GM23338 (cell line): ENCODE data around the gene ZNF516. TPM values are rescaled to one million over a fixed set of nuclear protein-coding genes. Genes with fewer than 3 reads are reported as not detected.
A peak's percentile ranks its signal among the peaks of the same experiment; 100 is the strongest.

Experiments
- ATAC-seq: fragments of 200-7000 bp; cut with Tn5 transposase; 3 replicates; pipeline ENCODE4 v1.9.1; 2020
- DNase-seq: peaks from one replicate; pipeline ENCODE4 v3.0.0-alpha.2; 2015; ENCODE audit warnings: low spot score
- H2AFZ ChIP-seq: fragments of 200-600 bp; sonication (generic); 2 replicates; pipeline ENCODE4 v1.8.0; 2016; ENCODE audit warnings: antibody characterized with exemption, mild to moderate bottlenecking, moderate library complexity
- H3F3A ChIP-seq: fragments of 200-600 bp; sonication (generic); replicated peaks from 2 replicates; pipeline ENCODE4 v1.8.0; 2017; ENCODE audit warnings: antibody characterized with exemption, mixed run types, low read depth
- H3K27ac ChIP-seq: fragments of 200-600 bp; sonication (generic); 2 replicates; pipeline ENCODE4 v1.6.1; 2016; ENCODE audit warnings: low read depth
- H3K27me3 ChIP-seq: fragments of 200-600 bp; sonication (generic); 2 replicates; pipeline ENCODE4 v1.8.0; 2016; ENCODE audit warnings: mild to moderate bottlenecking, mixed run types, moderate library complexity; ENCODE audit not compliant: insufficient read depth
- H3K36me3 ChIP-seq: fragments of 200-600 bp; sonication (generic); 2 replicates; pipeline ENCODE4 v1.8.0; 2016; ENCODE audit warnings: mild to moderate bottlenecking; ENCODE audit not compliant: insufficient read depth
- H3K4me1 ChIP-seq: fragments of 200-600 bp; sonication (generic); 2 replicates; pipeline ENCODE4 v1.8.0; 2016; ENCODE audit warnings: mild to moderate bottlenecking, moderate library complexity; ENCODE audit not compliant: insufficient read depth
- H3K4me2 ChIP-seq: fragments of 200-600 bp; sonication (generic); 2 replicates; pipeline ENCODE4 v1.7.1; 2017; ENCODE audit warnings: mixed run types
- H3K4me3 ChIP-seq: fragments of 200-600 bp; sonication (generic); 2 replicates; pipeline ENCODE4 v1.6.1; 2016; ENCODE audit warnings: mixed run types
- H3K79me2 ChIP-seq: fragments of 200-600 bp; sonication (generic); replicated peaks from 2 replicates; pipeline ENCODE4 v1.8.0; 2017; ENCODE audit warnings: mild to moderate bottlenecking; ENCODE audit not compliant: insufficient read depth
- H3K9me2 ChIP-seq: fragments of 200-600 bp; sonication (generic); 2 replicates; pipeline ENCODE4 v1.8.0; 2017; ENCODE audit not compliant: insufficient read depth
- H4K20me1 ChIP-seq: fragments of 200-600 bp; sonication (generic); replicated peaks from 2 replicates; pipeline ENCODE4 v1.8.0; 2017; ENCODE audit warnings: mild to moderate bottlenecking; ENCODE audit not compliant: insufficient read depth
- H3K27ac Mint-ChIP-seq: 2 replicates; pipeline ENCODE4 v1.8.0; 2020; ENCODE audit warnings: inconsistent platforms, mild to moderate bottlenecking, moderate library complexity, mixed read lengths
- H3K27me3 Mint-ChIP-seq: 3 replicates; pipeline ENCODE4 v1.8.0; 2022; ENCODE audit warnings: low read depth, mild to moderate bottlenecking, moderate library complexity, mixed read lengths, inconsistent platforms; ENCODE audit not compliant: insufficient read depth, poor library complexity
- H3K36me3 Mint-ChIP-seq: 3 replicates; pipeline ENCODE4 v1.8.0; 2021; ENCODE audit warnings: low read depth, mild to moderate bottlenecking, inconsistent platforms, moderate library complexity, mixed read lengths
- H3K4me1 Mint-ChIP-seq: 3 replicates; pipeline ENCODE4 v1.8.0; 2020; ENCODE audit warnings: mild to moderate bottlenecking, inconsistent platforms, mixed read lengths
- H3K4me3 Mint-ChIP-seq: 3 replicates; pipeline ENCODE4 v1.8.0; 2021; ENCODE audit warnings: moderate library complexity, mild to moderate bottlenecking, inconsistent platforms, mixed read lengths
- H3K9me3 Mint-ChIP-seq: 3 replicates; pipeline ENCODE4 v1.8.0; 2020; ENCODE audit warnings: moderate library complexity, mild to moderate bottlenecking, inconsistent platforms, mixed read lengths
- CREB1 ChIP-seq: fragments of 250-450 bp; sonication (Bioruptor Pico); IDR thresholded peaks from 2 replicates; pipeline ENCODE4 v1.5.0; 2020; ENCODE audit warnings: low read depth, mild to moderate bottlenecking, moderate library complexity
- EZH2 ChIP-seq: fragments of 200-600 bp; sonication (generic); IDR thresholded peaks from one replicate; pipeline ENCODE4 v1.8.0; 2017; ENCODE audit warnings: antibody characterized with exemption, mild to moderate bottlenecking, low read depth; ENCODE audit not compliant: unreplicated experiment
- EZH2phosphoT487 ChIP-seq: fragments of 200-600 bp; sonication (generic); IDR thresholded peaks from one replicate; pipeline ENCODE4 v1.8.1; 2018; ENCODE audit warnings: antibody characterized with exemption; ENCODE audit not compliant: unreplicated experiment
- JUNB ChIP-seq: IDR thresholded peaks from one replicate; pipeline ENCODE4 v1.6.1; 2016; ENCODE audit warnings: antibody characterized with exemption; ENCODE audit not compliant: unreplicated experiment
- NANOG ChIP-seq: IDR thresholded peaks from 2 replicates; pipeline ENCODE4 v1.6.1; 2016; ENCODE audit warnings: antibody characterized with exemption, borderline replicate concordance
- POLR2AphosphoS5 ChIP-seq: IDR thresholded peaks from 2 replicates; pipeline ENCODE4 v1.6.1; 2016; ENCODE audit warnings: antibody characterized with exemption, low read depth
- STAT1 ChIP-seq: IDR thresholded peaks from one replicate; pipeline ENCODE4 v1.6.1; 2016; ENCODE audit warnings: antibody characterized with exemption; ENCODE audit not compliant: unreplicated experiment
- ZNF114 ChIP-seq: fragments of 250-450 bp; sonication (Bioruptor Pico); IDR thresholded peaks from 2 replicates; pipeline ENCODE4 v1.5.0; 2020; ENCODE audit warnings: mild to moderate bottlenecking, moderate library complexity
- ZNF331 ChIP-seq: fragments of 250-450 bp; sonication (Bioruptor Pico); IDR thresholded peaks from 2 replicates; pipeline ENCODE4 v1.5.0; 2020; ENCODE audit warnings: low read depth, mild to moderate bottlenecking, moderate library complexity
- ZNF462 ChIP-seq: fragments of 250-450 bp; sonication (Bioruptor Pico); IDR thresholded peaks from 2 replicates; pipeline ENCODE4 v1.5.0; 2020; ENCODE audit warnings: mild to moderate bottlenecking, moderate library complexity
- polyA plus RNA-seq: library from polyadenylated mRNA; unstranded; fragments of >200 nt; fragmentation: Nextera tagmentation; extraction: Ambion mirVana; gene quantifications from 2 replicates; pipeline ENCODE4 v1.2.1, GENCODE V29; 2016
- total RNA-seq: library from RNA; depleted of rRNA; stranded (reverse); fragments of >200 nt; shearing (Covaris generic); gene quantifications from 2 replicates; pipeline ENCODE4 v1.2.3, GENCODE V29; 2014
- TF ChIP-seq, protein P1 (sequence below): IDR thresholded peaks from 2 replicates; pipeline ENCODE4 v1.6.1; 2016; ENCODE audit warnings: antibody characterized with exemption
- TF ChIP-seq, protein P2 (sequence below), 2 experiments: fragments of 200-600 bp in 1 of 2; sonication (generic) in 1 of 2; conservative IDR thresholded peaks; 2 replicates each; pipeline versions ENCODE4 v1.5.1 to v1.6.1; 2016 to 2017; ENCODE audit warnings: antibody characterized with exemption in 2 of 2, low read depth in 2 of 2, mild to moderate bottlenecking in 2 of 2, moderate library complexity in 1 of 2
- TF ChIP-seq, protein P3 (sequence below): IDR thresholded peaks from one replicate; pipeline ENCODE4 v1.6.1; 2018; ENCODE audit warnings: antibody characterized with exemption; ENCODE audit not compliant: unreplicated experiment

The ZNF516 gene
- total and polyA plus RNA-seq, 2 experiments from 2014 or later = 11.9 to 24.2 TPM

GRCh38 chr18:76522122-76522503, 27.1 kb upstream of the ZNF516 start:
- peak overlapping the region; percentile 53; the same call in 1 of the 2 replicates for H3K27ac Mint-ChIP-seq
- Histone ChIP-seq H3K36me3 (no peaks in the 10 kb centered on the region), H4K20me1 (no peaks in the 10 kb centered on the region), H3K4me3 (0 out of 2 replicates have a peak overlapping the region, but pooled peaks have one; percentile 15), H3K9me2 (0 out of 2 replicates have a peak, but pooled peaks cover 1% of the 10 kb centered on the region), H3K27ac (peak overlapping the region; percentile 81), H3K4me1 (peaks cover 49% of the 10 kb centered on the region), H3K4me2 (peak overlapping the region; percentile 60), H3F3A (no peaks in the 10 kb centered on the region), H3K79me2 (no peaks in the 10 kb centered on the region), H3K27me3 (peaks cover 4% of the 10 kb centered on the region; the same call in 1 of the 2 replicates), H2AFZ (peak overlapping the region; percentile 92)
- peaks cover 52% of the 10 kb centered on the region for H3K4me1 Mint-ChIP-seq
- H3K36me3 Mint-ChIP-seq = no peaks in the 10 kb centered on the region
- H3K27me3 Mint-ChIP-seq = peaks cover 13% of the 10 kb centered on the region
- ATAC-seq (peak; percentile 68), DNase-seq (peak; percentile 60)
- no peaks in the 10 kb centered on the region for H3K9me3 Mint-ChIP-seq
- TF ChIP-seq EZH2phosphoT487 (no peak), EZH2 (no peak), ZNF331 (CRISPR knock-in tag) (no peak), ZNF462 (CRISPR knock-in tag) (no peak), ZNF114 (CRISPR knock-in tag) (no peak), STAT1 (no peak), CREB1 (CRISPR knock-in tag) (no peak), JUNB (no peak), NANOG (no peak), POLR2AphosphoS5 (no peak)
- TF ChIP-seq, protein P1, sequence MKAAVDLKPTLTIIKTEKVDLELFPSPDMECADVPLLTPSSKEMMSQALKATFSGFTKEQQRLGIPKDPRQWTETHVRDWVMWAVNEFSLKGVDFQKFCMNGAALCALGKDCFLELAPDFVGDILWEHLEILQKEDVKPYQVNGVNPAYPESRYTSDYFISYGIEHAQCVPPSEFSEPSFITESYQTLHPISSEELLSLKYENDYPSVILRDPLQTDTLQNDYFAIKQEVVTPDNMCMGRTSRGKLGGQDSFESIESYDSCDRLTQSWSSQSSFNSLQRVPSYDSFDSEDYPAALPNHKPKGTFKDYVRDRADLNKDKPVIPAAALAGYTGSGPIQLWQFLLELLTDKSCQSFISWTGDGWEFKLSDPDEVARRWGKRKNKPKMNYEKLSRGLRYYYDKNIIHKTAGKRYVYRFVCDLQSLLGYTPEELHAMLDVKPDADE = no peak
- TF ChIP-seq, protein P2, sequence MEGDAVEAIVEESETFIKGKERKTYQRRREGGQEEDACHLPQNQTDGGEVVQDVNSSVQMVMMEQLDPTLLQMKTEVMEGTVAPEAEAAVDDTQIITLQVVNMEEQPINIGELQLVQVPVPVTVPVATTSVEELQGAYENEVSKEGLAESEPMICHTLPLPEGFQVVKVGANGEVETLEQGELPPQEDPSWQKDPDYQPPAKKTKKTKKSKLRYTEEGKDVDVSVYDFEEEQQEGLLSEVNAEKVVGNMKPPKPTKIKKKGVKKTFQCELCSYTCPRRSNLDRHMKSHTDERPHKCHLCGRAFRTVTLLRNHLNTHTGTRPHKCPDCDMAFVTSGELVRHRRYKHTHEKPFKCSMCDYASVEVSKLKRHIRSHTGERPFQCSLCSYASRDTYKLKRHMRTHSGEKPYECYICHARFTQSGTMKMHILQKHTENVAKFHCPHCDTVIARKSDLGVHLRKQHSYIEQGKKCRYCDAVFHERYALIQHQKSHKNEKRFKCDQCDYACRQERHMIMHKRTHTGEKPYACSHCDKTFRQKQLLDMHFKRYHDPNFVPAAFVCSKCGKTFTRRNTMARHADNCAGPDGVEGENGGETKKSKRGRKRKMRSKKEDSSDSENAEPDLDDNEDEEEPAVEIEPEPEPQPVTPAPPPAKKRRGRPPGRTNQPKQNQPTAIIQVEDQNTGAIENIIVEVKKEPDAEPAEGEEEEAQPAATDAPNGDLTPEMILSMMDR (conservative IDR thresholded peaks at IDR 0.05; ENCODE audit: low read depth in 2 of 2) = no peak
- TF ChIP-seq, protein P3, sequence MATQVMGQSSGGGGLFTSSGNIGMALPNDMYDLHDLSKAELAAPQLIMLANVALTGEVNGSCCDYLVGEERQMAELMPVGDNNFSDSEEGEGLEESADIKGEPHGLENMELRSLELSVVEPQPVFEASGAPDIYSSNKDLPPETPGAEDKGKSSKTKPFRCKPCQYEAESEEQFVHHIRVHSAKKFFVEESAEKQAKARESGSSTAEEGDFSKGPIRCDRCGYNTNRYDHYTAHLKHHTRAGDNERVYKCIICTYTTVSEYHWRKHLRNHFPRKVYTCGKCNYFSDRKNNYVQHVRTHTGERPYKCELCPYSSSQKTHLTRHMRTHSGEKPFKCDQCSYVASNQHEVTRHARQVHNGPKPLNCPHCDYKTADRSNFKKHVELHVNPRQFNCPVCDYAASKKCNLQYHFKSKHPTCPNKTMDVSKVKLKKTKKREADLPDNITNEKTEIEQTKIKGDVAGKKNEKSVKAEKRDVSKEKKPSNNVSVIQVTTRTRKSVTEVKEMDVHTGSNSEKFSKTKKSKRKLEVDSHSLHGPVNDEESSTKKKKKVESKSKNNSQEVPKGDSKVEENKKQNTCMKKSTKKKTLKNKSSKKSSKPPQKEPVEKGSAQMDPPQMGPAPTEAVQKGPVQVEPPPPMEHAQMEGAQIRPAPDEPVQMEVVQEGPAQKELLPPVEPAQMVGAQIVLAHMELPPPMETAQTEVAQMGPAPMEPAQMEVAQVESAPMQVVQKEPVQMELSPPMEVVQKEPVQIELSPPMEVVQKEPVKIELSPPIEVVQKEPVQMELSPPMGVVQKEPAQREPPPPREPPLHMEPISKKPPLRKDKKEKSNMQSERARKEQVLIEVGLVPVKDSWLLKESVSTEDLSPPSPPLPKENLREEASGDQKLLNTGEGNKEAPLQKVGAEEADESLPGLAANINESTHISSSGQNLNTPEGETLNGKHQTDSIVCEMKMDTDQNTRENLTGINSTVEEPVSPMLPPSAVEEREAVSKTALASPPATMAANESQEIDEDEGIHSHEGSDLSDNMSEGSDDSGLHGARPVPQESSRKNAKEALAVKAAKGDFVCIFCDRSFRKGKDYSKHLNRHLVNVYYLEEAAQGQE = no peak
- H3K4me3 Mint-ChIP-seq = no peak overlapping the region
